Ishikawa (cell line): ENCODE measurements around the gene CHTF18.
A peak's percentile ranks its signal among the peaks of the same experiment; 100 is the strongest.

Source experiments
- CEBPB ChIP-seq: IDR thresholded peaks from 2 replicates; pipeline ENCODE4 v1.6.1; 2012
- CREB1 ChIP-seq: IDR thresholded peaks from 2 replicates; pipeline ENCODE4 v1.6.1; 2012; ENCODE audit warnings: low read depth
- EGR1 ChIP-seq: IDR thresholded peaks from 2 replicates; pipeline ENCODE4 v1.6.1; 2012
- EP300 ChIP-seq: IDR thresholded peaks from 2 replicates; pipeline ENCODE4 v1.6.1; 2012; ENCODE audit warnings: borderline replicate concordance
- FOXM1 ChIP-seq: IDR thresholded peaks from 2 replicates; pipeline ENCODE4 v1.6.1; 2012; ENCODE audit warnings: low read depth, borderline replicate concordance
- MAX ChIP-seq: IDR thresholded peaks from 2 replicates; pipeline ENCODE4 v1.6.1; 2012
- NFIC ChIP-seq: IDR thresholded peaks from 2 replicates; pipeline ENCODE4 v1.6.1; 2012
- RAD21 ChIP-seq: IDR thresholded peaks from 2 replicates; pipeline ENCODE4 v1.6.1; 2012; ENCODE audit warnings: low read depth
- REST ChIP-seq: IDR thresholded peaks from 2 replicates; pipeline ENCODE4 v1.6.1; 2012; ENCODE audit warnings: low read depth, mild to moderate bottlenecking
- TAF1 ChIP-seq: IDR thresholded peaks from 2 replicates; pipeline ENCODE4 v1.6.1; 2012; ENCODE audit warnings: low read depth, mild to moderate bottlenecking
- TCF12 ChIP-seq: IDR thresholded peaks from 2 replicates; pipeline ENCODE4 v1.6.1; 2012; ENCODE audit warnings: low read depth
- TEAD4 ChIP-seq: IDR thresholded peaks from 2 replicates; pipeline ENCODE4 v1.6.1; 2012
- YY1 ChIP-seq: IDR thresholded peaks from 2 replicates; pipeline ENCODE4 v1.6.1; 2012; ENCODE audit warnings: low read depth
- ZBTB7A ChIP-seq: IDR thresholded peaks from 2 replicates; pipeline ENCODE4 v1.6.1; 2012; ENCODE audit warnings: low read depth
- TF ChIP-seq, protein P1 (sequence below): IDR thresholded peaks from 2 replicates; pipeline ENCODE4 v1.6.1; 2012

The CHTF18 gene

DNA sequence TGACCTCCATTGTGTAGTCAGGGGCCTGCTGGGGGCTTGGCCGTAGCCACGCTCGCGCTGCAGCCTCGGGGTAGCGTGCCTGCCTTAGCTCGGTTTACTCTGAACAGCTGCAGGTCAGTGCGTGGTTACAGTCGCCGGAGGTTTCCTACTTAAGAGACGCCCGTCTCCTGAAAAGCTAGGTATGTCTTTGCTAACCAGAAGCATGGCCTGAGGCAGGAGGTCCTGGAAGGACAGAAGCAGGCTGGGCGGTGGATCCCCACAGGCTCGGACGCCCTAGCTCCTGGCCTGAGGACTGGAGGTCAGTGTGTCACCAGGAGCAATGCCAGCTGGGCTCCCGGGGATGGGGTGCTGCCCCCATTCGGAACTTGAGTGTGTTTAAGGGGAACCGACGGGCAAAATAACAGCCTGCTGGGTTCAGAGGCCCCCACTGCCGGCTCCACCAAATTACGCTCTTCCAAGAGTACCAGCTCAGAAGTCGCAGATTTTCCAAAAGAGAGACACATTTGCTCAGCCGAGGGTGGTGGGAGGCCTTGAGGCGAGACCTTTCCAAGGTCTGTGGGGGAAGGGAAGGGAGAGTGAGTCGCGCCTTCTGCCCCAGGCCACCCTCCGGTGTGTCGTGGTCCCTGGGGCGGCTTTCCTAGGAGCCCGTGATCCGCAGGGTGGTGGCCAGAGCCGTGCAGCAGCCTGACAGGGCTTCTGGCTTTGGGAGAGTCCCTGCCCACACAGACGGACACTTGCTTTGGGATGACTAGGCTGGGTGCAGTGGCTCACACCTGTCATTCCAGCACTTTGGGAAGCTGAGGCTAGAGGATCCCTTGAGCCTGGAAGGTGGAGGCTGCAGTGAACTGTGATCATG, 16.0 kb downstream of the CHTF18 start:
- TF ChIP-seq TEAD4 (no peak), FOXM1 (no peak), YY1 (no peak), REST (no peak), TAF1 (no peak), ZBTB7A (no peak)

GRCh38 chr16:805474-805873, 17.1 kb downstream of the CHTF18 start:
- TF ChIP-seq EGR1 = no peak
- TF ChIP-seq CEBPB = no peak
- no peak for TF ChIP-seq TCF12
- TF ChIP-seq, protein P1, sequence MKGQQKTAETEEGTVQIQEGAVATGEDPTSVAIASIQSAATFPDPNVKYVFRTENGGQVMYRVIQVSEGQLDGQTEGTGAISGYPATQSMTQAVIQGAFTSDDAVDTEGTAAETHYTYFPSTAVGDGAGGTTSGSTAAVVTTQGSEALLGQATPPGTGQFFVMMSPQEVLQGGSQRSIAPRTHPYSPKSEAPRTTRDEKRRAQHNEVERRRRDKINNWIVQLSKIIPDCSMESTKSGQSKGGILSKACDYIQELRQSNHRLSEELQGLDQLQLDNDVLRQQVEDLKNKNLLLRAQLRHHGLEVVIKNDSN = no peak
- no peak for TF ChIP-seq RAD21
- TF ChIP-seq TEAD4 = no peak
- no peak for TF ChIP-seq CREB1
- TF ChIP-seq EP300 = no peak
- TF ChIP-seq FOXM1 = no peak
- TF ChIP-seq MAX = no peak
- no peak for TF ChIP-seq NFIC
- no peak for TF ChIP-seq ZBTB7A
- no peak for TF ChIP-seq TAF1

GRCh38 chr16:807347-808084, 19.1 kb downstream of the CHTF18 start:
- TF ChIP-seq FOXM1 (no peak), EGR1 (peak; percentile 90), ZBTB7A (no peak), TEAD4 (no peak), MAX (peak; percentile 95), RAD21 (no peak), NFIC (no peak), EP300 (peak; percentile 28; the same call in 1 of the 2 replicates), REST (no peak), TAF1 (peak; percentile 61), TCF12 (peak; percentile 39; the same call in 1 of the 2 replicates), YY1 (peak; percentile 100), CEBPB (no peak), CREB1 (peak; percentile 91)
- TF ChIP-seq, protein P1 = no peak

GRCh38 chr16:808085-808386, 19.6 kb downstream of the CHTF18 start:
- TF ChIP-seq FOXM1 = no peak
- no peak for TF ChIP-seq CEBPB
- TF ChIP-seq EP300 = no peak
- no peak for TF ChIP-seq TCF12
- no peak for TF ChIP-seq MAX
- no peak for TF ChIP-seq TAF1

GRCh38 chr16:813204-813915, 24.9 kb downstream of the CHTF18 start:
- TF ChIP-seq FOXM1 (no peak), REST (no peak), RAD21 (peak; percentile 82)
- TF ChIP-seq, protein P1 = no peak
